Fibroblast of lung (primary cell): Measurements from ENCODE around the gene FKBP1A. TPM values are rescaled to one million over a fixed set of nuclear protein-coding genes. Genes with fewer than 3 reads are reported as not detected.
A peak's percentile ranks its signal among the peaks of the same experiment; 100 is the strongest.

Experiments
- DNase-seq, 2 donors: peaks; one replicate each; pipeline versions ENCODE4 v3.0.0 to v3.0.0-alpha.2; 2010; ENCODE audit warnings: low read depth in 2 of 2
- H2AFZ ChIP-seq: 2 replicates; pipeline ENCODE4 v1.5.1; 2012; ENCODE audit warnings: low read length, control low read depth, inconsistent platforms
- H3K27ac ChIP-seq: 2 replicates; pipeline ENCODE4 v1.5.1; 2011; ENCODE audit warnings: low read length, control low read depth; ENCODE audit not compliant: insufficient read depth
- H3K27me3 ChIP-seq: 2 replicates; pipeline ENCODE4 v1.5.1; 2011; ENCODE audit warnings: mild to moderate bottlenecking, low read length; ENCODE audit not compliant: control insufficient read depth, insufficient read depth
- H3K36me3 ChIP-seq: 2 replicates; pipeline ENCODE4 v1.5.1; 2011; ENCODE audit warnings: low read length; ENCODE audit not compliant: control insufficient read depth, insufficient read depth
- H3K4me1 ChIP-seq: 2 replicates; pipeline ENCODE4 v1.5.1; 2011; ENCODE audit warnings: low read length; ENCODE audit not compliant: control insufficient read depth, insufficient read depth; ENCODE audit errors: extremely low read depth
- H3K4me2 ChIP-seq: 2 replicates; pipeline ENCODE4 v1.5.1; 2011; ENCODE audit warnings: low read length, control low read depth; ENCODE audit not compliant: insufficient read depth; ENCODE audit errors: extremely low read depth
- H3K4me3 ChIP-seq, 4 experiments: fragments of 200-600 bp in 1 of 4; sonication (generic) in 1 of 4; replicated peaks in 1 of 4; 2 replicates each; pipeline ENCODE4 v1.5.1; 2011 to 2016; ENCODE audit warnings: low read length in 4 of 4, low read depth in 3 of 4, mild to moderate bottlenecking in 3 of 4, control low read depth in 2 of 4, inconsistent platforms in 1 of 4, mixed read lengths in 1 of 4; ENCODE audit not compliant: insufficient read depth in 1 of 4; ENCODE audit errors: control extremely low read depth in 1 of 4
- H3K79me2 ChIP-seq: 2 replicates; pipeline ENCODE4 v1.5.1; 2012; ENCODE audit warnings: mild to moderate bottlenecking, low read length, inconsistent platforms; ENCODE audit not compliant: control insufficient read depth, insufficient read depth
- H3K9ac ChIP-seq: 2 replicates; pipeline ENCODE4 v1.5.1; 2011; ENCODE audit warnings: mild to moderate bottlenecking, low read length, control low read depth; ENCODE audit not compliant: insufficient read depth
- H3K9me3 ChIP-seq: 2 replicates; pipeline ENCODE4 v1.5.1; 2012; ENCODE audit warnings: low read depth, low read length; ENCODE audit not compliant: control insufficient read depth, insufficient read depth
- H4K20me1 ChIP-seq: 2 replicates; pipeline ENCODE4 v1.5.1; 2011; ENCODE audit warnings: low read length; ENCODE audit not compliant: control insufficient read depth, insufficient read depth; ENCODE audit errors: extremely low read depth
- EZH2 ChIP-seq: IDR thresholded peaks from 2 replicates; pipeline ENCODE4 v1.5.1; 2012; ENCODE audit warnings: low read length, control low read depth, mild to moderate bottlenecking; ENCODE audit errors: missing control alignments
- polyA plus RNA-seq, 2 donors: library from polyadenylated mRNA; depleted of rRNA in 1 of 2; stranded (reverse) in 1 of 2; unstranded in 1 of 2; fragments of >200 nt; gene quantifications; 2 replicates each; pipeline ENCODE4 v1.2.1, GENCODE V29; 2011 to 2012; ENCODE audit warnings: missing spikeins in 1 of 2
- total RNA-seq: library from RNA; depleted of rRNA; stranded (reverse); fragments of >200 nt; gene quantifications from 2 replicates; pipeline ENCODE4 v1.2.1, GENCODE V29; 2014
- TF ChIP-seq, protein P1 (sequence below), 2 donors: IDR thresholded peaks in 1 of 2; conservative IDR thresholded peaks in 1 of 2; 1 replicate in 1 of 2; 2 replicates in 1 of 2; pipeline ENCODE4 v1.5.1; 2011 to 2012; ENCODE audit warnings: low read length in 2 of 2, control low read depth in 1 of 2, inconsistent platforms in 1 of 2, low read depth in 1 of 2, mild to moderate bottlenecking in 1 of 2

Gene FKBP1A
- total and polyA plus RNA-seq, 2 donors (not counting 1 experiment from before 2014, with no cell fraction given) = 120 to 440 TPM

DNA sequence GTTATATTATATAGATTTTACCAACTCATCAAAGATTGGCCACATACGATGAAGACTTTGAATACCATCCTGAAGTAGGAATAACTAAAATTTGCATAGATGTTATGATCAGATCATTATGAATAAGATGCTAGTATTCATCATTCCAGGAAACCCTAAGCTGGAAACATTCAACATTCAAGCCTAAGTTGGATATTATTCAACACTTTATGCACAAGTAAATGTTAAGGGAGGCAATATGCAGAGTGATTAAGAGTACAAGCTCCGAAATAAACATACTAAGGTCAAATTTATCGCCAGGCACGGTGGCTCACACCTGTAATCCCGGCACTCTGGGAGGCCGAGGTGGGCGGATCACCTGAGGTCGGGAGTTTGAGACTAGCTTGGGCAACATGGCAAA, 43.4 kb upstream of the FKBP1A start:
- Histone ChIP-seq H3K9ac (no peak overlapping the region), H3K79me2 (no peaks in the 10 kb centered on the region), H3K4me1 (peaks cover 7% of the 10 kb centered on the region), H2AFZ (no peak overlapping the region), H3K9me3 (no peaks in the 10 kb centered on the region), H3K4me3 (no peak overlapping the region), H3K4me2 (no peak overlapping the region), H3K27ac (no peak overlapping the region), H4K20me1 (no peaks in the 10 kb centered on the region), H3K27me3 (no peaks in the 10 kb centered on the region), H3K36me3 (no peaks in the 10 kb centered on the region)
- TF ChIP-seq, protein P1, sequence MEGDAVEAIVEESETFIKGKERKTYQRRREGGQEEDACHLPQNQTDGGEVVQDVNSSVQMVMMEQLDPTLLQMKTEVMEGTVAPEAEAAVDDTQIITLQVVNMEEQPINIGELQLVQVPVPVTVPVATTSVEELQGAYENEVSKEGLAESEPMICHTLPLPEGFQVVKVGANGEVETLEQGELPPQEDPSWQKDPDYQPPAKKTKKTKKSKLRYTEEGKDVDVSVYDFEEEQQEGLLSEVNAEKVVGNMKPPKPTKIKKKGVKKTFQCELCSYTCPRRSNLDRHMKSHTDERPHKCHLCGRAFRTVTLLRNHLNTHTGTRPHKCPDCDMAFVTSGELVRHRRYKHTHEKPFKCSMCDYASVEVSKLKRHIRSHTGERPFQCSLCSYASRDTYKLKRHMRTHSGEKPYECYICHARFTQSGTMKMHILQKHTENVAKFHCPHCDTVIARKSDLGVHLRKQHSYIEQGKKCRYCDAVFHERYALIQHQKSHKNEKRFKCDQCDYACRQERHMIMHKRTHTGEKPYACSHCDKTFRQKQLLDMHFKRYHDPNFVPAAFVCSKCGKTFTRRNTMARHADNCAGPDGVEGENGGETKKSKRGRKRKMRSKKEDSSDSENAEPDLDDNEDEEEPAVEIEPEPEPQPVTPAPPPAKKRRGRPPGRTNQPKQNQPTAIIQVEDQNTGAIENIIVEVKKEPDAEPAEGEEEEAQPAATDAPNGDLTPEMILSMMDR (conservative IDR thresholded peaks at IDR 0.05 in 1 of 2, IDR thresholded peaks at IDR 0.05 in 1 of 2; ENCODE audit: low read depth in 1 of 2, low read length in 2 of 2) = no peak
- no peak for TF ChIP-seq EZH2
- DNase-seq = no peak

DNA sequence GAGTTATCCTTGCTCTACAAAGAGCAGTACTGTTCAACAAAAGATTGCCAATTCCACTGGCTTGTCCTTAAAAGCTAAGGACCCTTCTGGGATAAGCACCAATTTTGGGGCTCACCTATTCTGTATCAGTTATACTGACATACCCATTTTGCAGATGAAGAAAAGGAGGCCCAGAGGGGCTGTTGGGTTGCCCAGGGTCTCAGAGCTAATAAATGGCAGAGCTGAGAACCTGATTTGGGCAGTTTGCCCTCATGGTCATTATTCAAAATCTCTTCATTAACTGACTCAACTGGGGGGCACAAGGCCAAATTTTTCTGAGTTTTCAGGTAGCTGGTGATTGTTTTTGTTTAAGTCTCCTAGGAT, 42.5 kb upstream of the FKBP1A start:
- peak overlapping the region; percentile 42 for H3K27ac ChIP-seq
- H3K4me2 ChIP-seq = no peak overlapping the region
- H3K79me2 ChIP-seq = no peaks in the 10 kb centered on the region
- no peaks in the 10 kb centered on the region for H3K27me3 ChIP-seq
- H2AFZ ChIP-seq = no peak overlapping the region
- H3K36me3 ChIP-seq = no peaks in the 10 kb centered on the region
- H3K4me3 ChIP-seq = no peak overlapping the region
- no peak overlapping the region for H3K9ac ChIP-seq
- H4K20me1 ChIP-seq = no peaks in the 10 kb centered on the region
- H3K9me3 ChIP-seq = no peaks in the 10 kb centered on the region
- TF ChIP-seq, protein P1 (conservative IDR thresholded peaks at IDR 0.05 in 1 of 2, IDR thresholded peaks at IDR 0.05 in 1 of 2; ENCODE audit: low read depth in 1 of 2, low read length in 2 of 2) = no peak
- no peak for TF ChIP-seq EZH2
- DNase-seq = no peak
- peaks cover 7% of the 10 kb centered on the region for H3K4me1 ChIP-seq

DNA sequence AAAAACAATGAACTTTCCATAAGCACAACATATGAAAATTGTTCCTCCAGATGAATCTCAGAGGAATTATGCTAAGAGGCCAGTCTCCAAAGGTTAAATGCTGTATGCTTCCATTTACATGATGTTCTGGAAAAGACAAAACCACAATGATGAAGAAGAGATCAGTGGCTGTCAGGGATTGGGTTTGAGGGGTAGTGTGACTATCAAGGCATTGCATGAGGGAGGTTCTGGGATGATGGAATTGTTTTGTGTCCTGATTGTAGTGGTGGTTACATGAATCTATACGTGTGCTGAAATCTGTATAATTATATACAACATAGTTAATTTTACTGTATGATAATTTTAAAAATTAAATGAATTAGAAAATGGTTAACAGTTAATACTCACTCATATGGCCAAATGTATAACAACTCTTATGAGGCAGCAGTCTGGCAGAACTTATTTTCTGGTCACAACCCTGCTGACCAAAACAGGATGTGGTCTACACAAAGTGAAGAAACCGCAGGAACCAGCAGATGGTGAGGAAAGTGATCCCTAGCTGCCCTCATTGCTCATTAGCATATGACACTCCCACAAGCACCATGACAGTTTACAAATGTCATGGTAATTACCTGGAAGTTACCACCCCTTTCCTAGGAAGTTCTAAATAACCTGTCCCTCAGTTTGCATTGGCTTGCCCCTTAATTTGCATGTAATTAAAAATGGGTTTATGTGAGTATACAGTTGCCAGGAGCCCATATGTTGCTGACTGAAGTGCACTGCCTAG, 41.9 kb upstream of the FKBP1A start:
- Histone ChIP-seq H3K4me1 (peaks cover 7% of the 10 kb centered on the region), H3K27ac (peak overlapping the region; percentile 42), H3K9ac (no peak overlapping the region), H4K20me1 (no peaks in the 10 kb centered on the region), H3K9me3 (no peaks in the 10 kb centered on the region), H3K79me2 (no peaks in the 10 kb centered on the region), H3K4me2 (peak overlapping the region; percentile 52), H3K36me3 (no peaks in the 10 kb centered on the region), H2AFZ (no peak overlapping the region), H3K27me3 (no peaks in the 10 kb centered on the region), H3K4me3 (no peak overlapping the region)
- peak; percentile 92 to 95 for DNase-seq
- TF ChIP-seq EZH2 = no peak
- TF ChIP-seq, protein P1 (conservative IDR thresholded peaks at IDR 0.05 in 1 of 2, IDR thresholded peaks at IDR 0.05 in 1 of 2; ENCODE audit: low read depth in 1 of 2, low read length in 2 of 2) = no peak
